Measurements from ENCODE around the gene ZNF581.

DNA sequence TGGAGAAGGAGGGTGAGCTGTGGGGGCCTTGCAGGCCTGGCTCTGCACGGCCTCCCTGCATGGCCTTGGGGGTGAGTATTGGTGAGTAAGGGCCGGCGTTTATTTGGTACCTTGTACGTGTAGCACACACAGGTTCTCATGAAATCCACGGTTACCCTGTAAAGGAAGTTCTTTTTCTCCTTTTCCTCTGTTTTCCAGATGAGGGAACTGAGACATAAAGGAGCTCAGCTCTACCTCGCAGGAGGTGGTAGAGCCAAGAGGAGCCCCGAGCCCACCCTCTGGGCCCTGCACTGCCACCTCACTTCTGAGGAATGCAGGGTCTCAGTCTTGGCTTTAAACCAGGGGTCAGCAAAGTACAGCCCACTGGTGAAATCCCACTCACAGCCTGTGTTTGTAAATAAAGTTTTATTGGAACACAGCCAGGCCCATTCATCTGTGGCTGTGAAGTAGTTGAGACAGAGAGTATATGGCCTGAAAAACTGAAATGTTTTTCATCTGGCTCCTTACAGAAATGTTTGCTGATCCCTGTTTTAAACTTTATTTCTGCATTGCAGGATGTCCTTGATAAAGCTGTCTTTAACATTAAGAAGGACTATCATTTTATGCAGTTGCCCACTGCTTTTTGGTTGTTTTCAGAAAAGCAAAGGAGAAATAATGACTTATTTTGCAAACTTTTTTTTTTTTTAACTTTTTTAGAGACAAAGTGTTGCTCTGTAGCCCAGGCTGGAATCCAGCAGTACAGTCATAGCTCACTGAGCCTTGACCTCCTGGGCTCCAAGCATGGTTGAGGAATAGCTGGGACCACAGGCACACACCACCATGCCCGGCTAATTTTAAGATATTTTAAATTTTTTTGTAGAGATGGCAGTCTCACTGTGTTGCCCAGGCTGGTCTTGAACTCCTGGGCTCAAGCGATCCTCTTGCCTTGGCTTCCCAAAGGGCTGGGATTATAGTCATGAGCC is 38.0 kb downstream of the ZNF581 start:
- TF ChIP-seq, protein P1, sequence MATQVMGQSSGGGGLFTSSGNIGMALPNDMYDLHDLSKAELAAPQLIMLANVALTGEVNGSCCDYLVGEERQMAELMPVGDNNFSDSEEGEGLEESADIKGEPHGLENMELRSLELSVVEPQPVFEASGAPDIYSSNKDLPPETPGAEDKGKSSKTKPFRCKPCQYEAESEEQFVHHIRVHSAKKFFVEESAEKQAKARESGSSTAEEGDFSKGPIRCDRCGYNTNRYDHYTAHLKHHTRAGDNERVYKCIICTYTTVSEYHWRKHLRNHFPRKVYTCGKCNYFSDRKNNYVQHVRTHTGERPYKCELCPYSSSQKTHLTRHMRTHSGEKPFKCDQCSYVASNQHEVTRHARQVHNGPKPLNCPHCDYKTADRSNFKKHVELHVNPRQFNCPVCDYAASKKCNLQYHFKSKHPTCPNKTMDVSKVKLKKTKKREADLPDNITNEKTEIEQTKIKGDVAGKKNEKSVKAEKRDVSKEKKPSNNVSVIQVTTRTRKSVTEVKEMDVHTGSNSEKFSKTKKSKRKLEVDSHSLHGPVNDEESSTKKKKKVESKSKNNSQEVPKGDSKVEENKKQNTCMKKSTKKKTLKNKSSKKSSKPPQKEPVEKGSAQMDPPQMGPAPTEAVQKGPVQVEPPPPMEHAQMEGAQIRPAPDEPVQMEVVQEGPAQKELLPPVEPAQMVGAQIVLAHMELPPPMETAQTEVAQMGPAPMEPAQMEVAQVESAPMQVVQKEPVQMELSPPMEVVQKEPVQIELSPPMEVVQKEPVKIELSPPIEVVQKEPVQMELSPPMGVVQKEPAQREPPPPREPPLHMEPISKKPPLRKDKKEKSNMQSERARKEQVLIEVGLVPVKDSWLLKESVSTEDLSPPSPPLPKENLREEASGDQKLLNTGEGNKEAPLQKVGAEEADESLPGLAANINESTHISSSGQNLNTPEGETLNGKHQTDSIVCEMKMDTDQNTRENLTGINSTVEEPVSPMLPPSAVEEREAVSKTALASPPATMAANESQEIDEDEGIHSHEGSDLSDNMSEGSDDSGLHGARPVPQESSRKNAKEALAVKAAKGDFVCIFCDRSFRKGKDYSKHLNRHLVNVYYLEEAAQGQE (tag by site-specific recombination; IDR thresholded peaks at IDR 0.05), result no peak
- no peak for TF ChIP-seq ZNF830 (tag by site-specific recombination; IDR thresholded peaks at IDR 0.05; ENCODE audit: low read depth)
